ENCODE data around the gene PCDHGA6.
"Not testable (repeated sequence)": the region's sequence is repeated elsewhere in the genome, so short reads cannot be mapped to it uniquely, and the experiment has no call there.

PCDHGA6 gene

DNA sequence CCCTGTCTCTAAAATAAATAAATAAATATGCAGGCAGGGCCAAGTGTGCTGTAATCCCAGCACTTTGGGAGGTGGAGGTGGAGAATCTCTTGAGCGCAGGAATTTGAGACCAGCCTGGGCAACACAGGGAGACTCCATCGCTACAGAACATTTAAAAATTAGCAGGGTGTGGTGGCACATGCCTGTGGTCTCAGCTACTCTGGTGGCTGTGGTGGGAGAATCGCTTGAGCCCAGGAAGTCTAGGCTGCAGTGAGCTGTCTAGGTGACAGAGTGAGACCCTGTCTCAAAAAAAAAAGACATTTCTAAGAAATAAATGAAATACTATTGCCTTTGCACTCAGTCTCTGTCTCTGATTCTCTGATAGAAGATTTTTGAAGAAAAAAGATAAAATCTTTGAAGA is 37.9 kb downstream of the PCDHGA6 start:
- DNase-seq (ENCODE audit: low read depth in 1 of 2, low spot score in 1 of 2), result no peak
- TF ChIP-seq POLR2AphosphoS5 (IDR thresholded peaks at IDR 0.05; ENCODE audit: low read depth) (no peak), REST (IDR thresholded peaks at IDR 0.05; ENCODE audit: insufficient replicate concordance, low read depth) (no peak), SPI1 (IDR thresholded peaks at IDR 0.05; ENCODE audit: borderline replicate concordance, low read depth) (no peak), CTCF (IDR thresholded peaks at IDR 0.05; ENCODE audit: insufficient read depth, low read length) (no peak), GABPA (IDR thresholded peaks at IDR 0.05; ENCODE audit: low read depth) (no peak)
- no peak overlapping the region for H3K27ac ChIP-seq (replicated peaks)
- peaks cover 3% of the 10 kb centered on the region for H3K27me3 ChIP-seq (ENCODE audit: insufficient read depth, poor library complexity, severe bottlenecking)
- no peak overlapping the region for H3K4me3 ChIP-seq (replicated peaks; ENCODE audit: insufficient read depth, low read length)

GRCh38 chr5:141412854-141413539 is 39.3 kb downstream of the PCDHGA6 start, which contains the start of gene PCDHGA10:
Gene PCDHGA10 (plus strand): TSS chr5:141412987. CDS start chr5:141413176, 189 bp downstream.
- peak within 1 kb of the TSS; percentile 68 for H3K4me3 ChIP-seq (replicated peaks; ENCODE audit: insufficient read depth, low read length)
- TF ChIP-seq CTCF (IDR thresholded peaks at IDR 0.05; ENCODE audit: insufficient read depth, low read length) (peak; percentile 51), POLR2AphosphoS5 (IDR thresholded peaks at IDR 0.05; ENCODE audit: low read depth) (no peak)
- no peak within 1 kb of the TSS for H3K27ac ChIP-seq (replicated peaks)
- peak; percentile 48 to 79 for DNase-seq (ENCODE audit: low read depth in 1 of 2, low spot score in 1 of 2)
- peaks cover 3% of the 10 kb centered on the region for H3K27me3 ChIP-seq (ENCODE audit: insufficient read depth, poor library complexity, severe bottlenecking)

DNA sequence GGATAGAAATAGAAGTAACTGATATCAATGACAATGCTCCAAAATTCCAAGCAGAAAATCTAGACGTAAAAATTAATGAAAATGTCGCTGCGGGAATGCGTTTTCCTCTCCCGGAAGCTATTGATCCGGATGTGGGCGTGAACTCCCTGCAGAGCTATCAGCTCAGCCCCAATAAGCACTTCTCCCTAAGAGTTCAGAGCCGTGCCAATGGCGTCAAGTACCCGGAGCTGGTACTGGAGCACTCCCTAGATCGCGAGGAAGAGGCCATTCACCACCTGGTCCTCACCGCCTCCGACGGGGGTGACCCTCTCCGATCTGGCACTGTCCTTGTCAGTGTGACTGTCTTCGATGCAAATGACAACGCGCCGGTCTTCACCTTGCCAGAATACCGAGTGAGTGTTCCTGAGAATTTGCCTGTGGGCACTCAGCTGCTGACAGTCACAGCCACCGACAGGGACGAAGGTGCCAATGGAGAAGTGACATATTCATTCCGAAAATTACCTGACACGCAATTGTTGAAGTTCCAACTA is 39.9 kb downstream of the PCDHGA6 start:
- Histone ChIP-seq H3K27ac (replicated peaks) (no peak overlapping the region), H3K4me3 (replicated peaks; ENCODE audit: insufficient read depth, low read length) (peak overlapping the region; percentile 68), H3K27me3 (ENCODE audit: insufficient read depth, poor library complexity, severe bottlenecking) (peaks cover 5% of the 10 kb centered on the region)
- DNase-seq (ENCODE audit: low read depth in 1 of 2, low spot score in 1 of 2), result peak in 1 of 2 experiments; percentile 21
- TF ChIP-seq CTCF (IDR thresholded peaks at IDR 0.05; ENCODE audit: insufficient read depth, low read length) (no peak), REST (IDR thresholded peaks at IDR 0.05; ENCODE audit: insufficient replicate concordance, low read depth) (no peak), GABPA (IDR thresholded peaks at IDR 0.05; ENCODE audit: low read depth) (no peak), SPI1 (IDR thresholded peaks at IDR 0.05; ENCODE audit: borderline replicate concordance, low read depth) (no peak), POLR2AphosphoS5 (IDR thresholded peaks at IDR 0.05; ENCODE audit: low read depth) (no peak)

GRCh38 chr5:141414548-141415274 is 41.0 kb downstream of the PCDHGA6 start:
- H3K27me3 ChIP-seq (ENCODE audit: insufficient read depth, poor library complexity, severe bottlenecking); H3K27ac ChIP-seq (replicated peaks); H3K4me3 ChIP-seq (replicated peaks; ENCODE audit: insufficient read depth, low read length); DNase-seq (ENCODE audit: low read depth in 1 of 2, low spot score in 1 of 2): not testable (repeated sequence)

DNA sequence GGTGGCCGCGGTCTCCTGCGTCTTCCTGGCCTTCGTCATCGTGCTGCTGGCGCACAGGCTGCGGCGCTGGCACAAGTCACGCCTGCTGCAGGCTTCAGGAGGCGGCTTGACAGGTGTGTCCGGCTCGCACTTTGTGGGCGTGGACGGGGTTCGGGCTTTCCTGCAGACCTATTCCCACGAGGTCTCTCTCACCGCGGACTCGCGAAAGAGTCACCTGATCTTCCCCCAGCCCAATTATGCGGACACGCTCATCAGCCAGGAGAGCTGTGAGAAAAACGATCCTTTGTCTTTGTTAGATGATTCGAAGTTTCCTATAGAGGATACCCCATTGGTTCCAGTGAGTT is 41.6 kb downstream of the PCDHGA6 start:
- not testable (repeated sequence) for DNase-seq (ENCODE audit: low read depth in 1 of 2, low spot score in 1 of 2); H3K27ac ChIP-seq (replicated peaks); H3K4me3 ChIP-seq (replicated peaks; ENCODE audit: insufficient read depth, low read length); H3K27me3 ChIP-seq (ENCODE audit: insufficient read depth, poor library complexity, severe bottlenecking)

Measured in HL-60 (cell line).